OCI-LY7 (cell line): Measurements from ENCODE around the gene RRM2. TPM values are rescaled to one million over a fixed set of nuclear protein-coding genes. Genes with fewer than 3 reads are reported as not detected.

Experiments used
- BruUV-seq: library from RNA; stranded (reverse); fragments of 400-500 nt; replicated peaks from 2 replicates; lab custom pipeline; 2021; lab: Mats Ljungman, UMichigan
- CTCF ChIA-PET: fragments of 300-600 bp; sonication (Branson Sonifier 250); formaldehyde crosslinking; loops from one replicate; lab custom pipeline; 2022; ENCODE audit warnings: antibody characterized with exemption; ENCODE audit not compliant: unreplicated experiment; lab: Charles Lee
- POLR2A ChIA-PET: fragments of 300-600 bp; sonication (Branson Sonifier 250); formaldehyde crosslinking; loops from one replicate; lab custom pipeline; 2022; ENCODE audit warnings: antibody characterized with exemption; lab: Charles Lee
- DNase-seq: peaks from one replicate; pipeline ENCODE4 v3.0.0-alpha.2; 2015; ENCODE audit warnings: low spot score
- H2AFZ ChIP-seq: fragments of 200-600 bp; sonication (generic), shearing (Covaris generic); 2 replicates; pipeline ENCODE4 v1.6.1; 2014; ENCODE audit warnings: mild to moderate bottlenecking, antibody characterized with exemption, low read length, moderate library complexity
- H3K27ac ChIP-seq: fragments of 200-600 bp; sonication (generic); 2 replicates; pipeline ENCODE4 v1.5.1; 2014; ENCODE audit warnings: mixed run types, low read depth, mild to moderate bottlenecking, moderate library complexity, low read length, inconsistent platforms; ENCODE audit not compliant: poor library complexity, severe bottlenecking
- H3K36me3 ChIP-seq: fragments of 200-600 bp; sonication (generic); 2 replicates; pipeline ENCODE4 v1.6.1; 2014; ENCODE audit warnings: mild to moderate bottlenecking, antibody characterized with exemption, low read length, moderate library complexity, mixed read lengths; ENCODE audit not compliant: insufficient read depth
- H3K4me1 ChIP-seq: fragments of 200-600 bp; sonication (generic); 2 replicates; pipeline ENCODE4 v1.5.1; 2014; ENCODE audit warnings: mild to moderate bottlenecking, low read length; ENCODE audit not compliant: insufficient read depth, poor library complexity, severe bottlenecking
- H3K4me2 ChIP-seq: fragments of 200-600 bp; sonication (generic); 2 replicates; pipeline ENCODE4 v1.6.1; 2014; ENCODE audit warnings: mild to moderate bottlenecking, low read length
- H3K4me3 ChIP-seq: fragments of 200-600 bp; sonication (generic); 2 replicates; pipeline ENCODE4 v1.5.1; 2014; ENCODE audit warnings: mild to moderate bottlenecking, low read depth, low read length; ENCODE audit not compliant: poor library complexity, severe bottlenecking
- H3K79me2 ChIP-seq: fragments of 200-600 bp; sonication (generic); 2 replicates; pipeline ENCODE4 v1.6.1; 2016; ENCODE audit warnings: low read depth, mild to moderate bottlenecking, low read length, moderate library complexity, mixed read lengths; ENCODE audit not compliant: insufficient read depth
- H3K9me2 ChIP-seq: fragments of 200-600 bp; sonication (generic); 2 replicates; pipeline ENCODE4 v1.6.1; 2016; ENCODE audit warnings: mild to moderate bottlenecking, low read length, mixed read lengths; ENCODE audit not compliant: insufficient read depth
- H3K9me3 ChIP-seq: fragments of 200-600 bp; sonication (generic); 2 replicates; pipeline ENCODE4 v1.6.1; 2014; ENCODE audit warnings: mild to moderate bottlenecking, mixed run types, low read length, mixed read lengths
- H4K20me1 ChIP-seq: fragments of 200-600 bp; sonication (generic); 2 replicates; pipeline ENCODE4 v1.6.1; 2014; ENCODE audit warnings: mild to moderate bottlenecking, antibody characterized with exemption, low read length, moderate library complexity, mixed read lengths; ENCODE audit not compliant: insufficient read depth
- CTCF ChIP-seq: fragments of 200-600 bp; sonication (generic); conservative IDR thresholded peaks from 2 replicates; pipeline ENCODE4 v1.5.1; 2014; ENCODE audit warnings: mild to moderate bottlenecking, antibody characterized with exemption, low read length, moderate library complexity, mixed read lengths
- EZH2phosphoT487 ChIP-seq: fragments of 200-600 bp; sonication (generic); IDR thresholded peaks from 2 replicates; pipeline ENCODE4 v1.6.1; 2018; ENCODE audit warnings: low read depth, borderline replicate concordance, mild to moderate bottlenecking, mixed run types, antibody characterized with exemption, low read length, moderate library complexity, mixed read lengths
- intact Hi-C: fragments of 100-400 bp; cut with micrococcal nuclease; formaldehyde crosslinking; loops from one replicate; pipeline ENCODE4 v1.10.0; 2022; ENCODE audit not compliant: unreplicated experiment
- total RNA-seq, 2 experiments: library from RNA; depleted of rRNA in 1 of 2; stranded (reverse); fragments of >200 nt in 1 of 2; shearing (Covaris generic) in 1 of 2; gene quantifications; 2 replicates each; pipeline ENCODE4 v1.2.3, GENCODE V29; 2014 to 2022

RRM2 gene
- total RNA-seq, 2 experiments from 2014 or later = 222 to 324 TPM

- intact Hi-C loops = no loop called here
- H3K4me2 ChIP-seq = no peak overlapping the region
- TF ChIP-seq EZH2phosphoT487 (no peak), CTCF (no peak)
- H3K27ac ChIP-seq = no peak overlapping the region
- no peaks in the 10 kb centered on the region for H3K4me1 ChIP-seq
- H3K9me2 ChIP-seq = no peaks in the 10 kb centered on the region
- H3K9me3 ChIP-seq = no peaks in the 10 kb centered on the region
- no peaks in the 10 kb centered on the region for H4K20me1 ChIP-seq
- H2AFZ ChIP-seq = no peak overlapping the region
- H3K36me3 ChIP-seq = peaks cover 76% of the 10 kb centered on the region
- BruUV-seq = no TSS peak
- DNase-seq = no peak
- H3K79me2 ChIP-seq = no peaks in the 10 kb centered on the region
- POLR2A ChIA-PET = no interaction called here
- no peak overlapping the region for H3K4me3 ChIP-seq
- CTCF ChIA-PET = no interaction called here
Measured at GRCh38 chr2:10159086-10159485, 36.5 kb downstream of the RRM2 start.

- no peak overlapping the region for H3K27ac ChIP-seq
- no peaks in the 10 kb centered on the region for H3K79me2 ChIP-seq
- peaks cover 76% of the 10 kb centered on the region for H3K36me3 ChIP-seq
- no peaks in the 10 kb centered on the region for H3K9me2 ChIP-seq
- no peak overlapping the region for H3K4me3 ChIP-seq
- no peaks in the 10 kb centered on the region for H3K4me1 ChIP-seq
- CTCF ChIA-PET = no interaction called here
- intact Hi-C loops = no loop called here
- no peak overlapping the region for H2AFZ ChIP-seq
- DNase-seq = no peak
- POLR2A ChIA-PET = no interaction called here
- no peak for TF ChIP-seq EZH2phosphoT487
- no peak for TF ChIP-seq CTCF
- no peaks in the 10 kb centered on the region for H4K20me1 ChIP-seq
- H3K9me3 ChIP-seq = no peaks in the 10 kb centered on the region
- BruUV-seq = no TSS peak
- no peak overlapping the region for H3K4me2 ChIP-seq
Measured at GRCh38 chr2:10159581-10160131, 37.1 kb downstream of the RRM2 start.

- Histone ChIP-seq H3K79me2 (no peaks in the 10 kb centered on the region), H3K9me3 (no peaks in the 10 kb centered on the region), H3K4me2 (no peak overlapping the region), H3K27ac (no peak overlapping the region), H3K4me1 (no peaks in the 10 kb centered on the region), H4K20me1 (no peaks in the 10 kb centered on the region), H2AFZ (no peak overlapping the region), H3K36me3 (peaks cover 76% of the 10 kb centered on the region), H3K9me2 (no peaks in the 10 kb centered on the region), H3K4me3 (no peak overlapping the region)
- intact Hi-C loops = no loop called here
- ChIA-PET CTCF (no interaction called here), POLR2A (interaction anchor here (0.6 kb wide), 2 partner anchors 9 to 91 kb away, joined by 4 to 6 read pairs; no protein-coding TSS in a partner anchor)
- no TSS peak for BruUV-seq
- DNase-seq = no peak
- TF ChIP-seq CTCF (no peak), EZH2phosphoT487 (no peak)
Measured at GRCh38 chr2:10160203-10160955, 37.8 kb downstream of the RRM2 start.
